Body of pancreas (tissue), 4 donors: ENCODE measurements around the gene AURKA.

Source experiments
- POLR2A ChIP-seq, 3 donors: fragments of 450-650 bp; IDR thresholded peaks; one replicate each; pipeline ENCODE4 v1.6.1; 2016; ENCODE audit warnings: antibody characterized with exemption in 3 of 3, mild to moderate bottlenecking in 2 of 3
- TF ChIP-seq, protein P1 (sequence below), 7 experiments: fragments of 450-650 bp in 4 of 7; fragments of 200-600 bp in 3 of 7; sonication (generic) in 3 of 7; IDR thresholded peaks; one replicate each; pipeline ENCODE4 v1.5.1; 2016 to 2019; ENCODE audit warnings: antibody characterized with exemption in 7 of 7

- TF ChIP-seq, protein P1, sequence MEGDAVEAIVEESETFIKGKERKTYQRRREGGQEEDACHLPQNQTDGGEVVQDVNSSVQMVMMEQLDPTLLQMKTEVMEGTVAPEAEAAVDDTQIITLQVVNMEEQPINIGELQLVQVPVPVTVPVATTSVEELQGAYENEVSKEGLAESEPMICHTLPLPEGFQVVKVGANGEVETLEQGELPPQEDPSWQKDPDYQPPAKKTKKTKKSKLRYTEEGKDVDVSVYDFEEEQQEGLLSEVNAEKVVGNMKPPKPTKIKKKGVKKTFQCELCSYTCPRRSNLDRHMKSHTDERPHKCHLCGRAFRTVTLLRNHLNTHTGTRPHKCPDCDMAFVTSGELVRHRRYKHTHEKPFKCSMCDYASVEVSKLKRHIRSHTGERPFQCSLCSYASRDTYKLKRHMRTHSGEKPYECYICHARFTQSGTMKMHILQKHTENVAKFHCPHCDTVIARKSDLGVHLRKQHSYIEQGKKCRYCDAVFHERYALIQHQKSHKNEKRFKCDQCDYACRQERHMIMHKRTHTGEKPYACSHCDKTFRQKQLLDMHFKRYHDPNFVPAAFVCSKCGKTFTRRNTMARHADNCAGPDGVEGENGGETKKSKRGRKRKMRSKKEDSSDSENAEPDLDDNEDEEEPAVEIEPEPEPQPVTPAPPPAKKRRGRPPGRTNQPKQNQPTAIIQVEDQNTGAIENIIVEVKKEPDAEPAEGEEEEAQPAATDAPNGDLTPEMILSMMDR (IDR thresholded peaks at IDR 0.05): no peak
- TF ChIP-seq POLR2A (IDR thresholded peaks at IDR 0.05): no peak
Observed at GRCh38 chr20:56423211-56423610, 31.2 kb upstream of the AURKA start.
